GM19397 (cell line): Measurements from ENCODE around the gene TSHR.

Experiments used
- ATAC-seq: cut with Tn5 transposase; IDR thresholded peaks from one replicate; pipeline ENCODE4 v1.9.1; 2021; ENCODE audit warnings: mild to moderate bottlenecking, moderate library complexity; ENCODE audit not compliant: unreplicated experiment

TSHR gene

DNA sequence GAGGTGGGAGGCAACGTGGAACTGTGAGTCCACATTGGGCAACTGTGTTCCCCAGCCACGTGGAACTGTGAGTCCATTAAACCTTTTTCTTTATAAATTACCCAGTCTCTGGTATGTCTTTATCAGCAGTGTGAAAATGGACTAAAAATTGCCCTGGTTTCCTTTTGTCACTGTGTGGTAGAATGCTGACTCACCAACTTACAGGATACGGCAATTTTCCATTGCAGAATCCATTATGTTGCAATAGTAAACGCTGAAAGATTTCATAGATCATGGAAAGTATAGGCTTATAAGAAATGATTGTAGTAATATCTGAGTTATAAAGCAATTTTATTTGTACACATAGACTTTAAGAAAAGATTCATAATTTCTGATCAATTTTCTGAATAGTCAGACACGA lies 172.4 kb downstream of the TSHR start:
- ATAC-seq, result no peak

DNA sequence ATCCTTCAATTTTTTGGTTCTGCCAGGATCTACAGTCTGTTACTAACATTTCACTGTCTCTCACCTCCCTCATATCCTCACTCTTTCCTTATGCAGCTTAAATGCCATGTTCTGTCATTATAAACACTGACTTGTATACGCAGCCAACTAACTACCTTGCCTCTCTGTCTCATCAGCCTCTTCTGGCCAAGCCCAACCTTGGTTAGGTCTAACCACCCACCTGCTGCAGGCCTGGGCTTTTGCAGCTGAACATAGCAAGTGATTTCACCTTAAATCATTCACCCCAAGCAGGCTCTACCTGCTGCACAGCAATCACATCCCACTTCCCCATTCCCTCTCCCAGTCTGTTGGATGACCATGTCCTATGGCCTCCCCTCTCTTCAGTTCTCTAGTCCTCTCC lies 173.8 kb downstream of the TSHR start:
- ATAC-seq, result no peak

DNA sequence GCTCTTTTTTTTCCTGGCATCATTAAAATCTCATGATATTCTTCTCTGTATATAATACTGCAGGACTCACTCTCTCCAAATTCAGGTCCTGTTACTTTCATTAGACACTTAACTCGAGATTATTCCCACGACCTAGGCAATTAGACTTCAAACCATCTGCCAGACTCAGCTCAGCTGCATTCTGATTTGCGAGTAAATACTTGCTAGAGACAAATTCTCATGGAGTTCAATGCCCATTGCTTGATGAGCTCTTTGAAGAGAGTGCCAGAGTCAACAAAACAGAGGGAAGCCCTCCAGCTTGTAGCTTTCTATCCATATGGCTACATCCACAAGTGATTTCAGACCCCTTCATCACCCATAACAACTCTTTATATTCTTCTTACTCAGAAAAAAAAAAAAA lies 177.0 kb downstream of the TSHR start:
- ATAC-seq, result no peak

DNA sequence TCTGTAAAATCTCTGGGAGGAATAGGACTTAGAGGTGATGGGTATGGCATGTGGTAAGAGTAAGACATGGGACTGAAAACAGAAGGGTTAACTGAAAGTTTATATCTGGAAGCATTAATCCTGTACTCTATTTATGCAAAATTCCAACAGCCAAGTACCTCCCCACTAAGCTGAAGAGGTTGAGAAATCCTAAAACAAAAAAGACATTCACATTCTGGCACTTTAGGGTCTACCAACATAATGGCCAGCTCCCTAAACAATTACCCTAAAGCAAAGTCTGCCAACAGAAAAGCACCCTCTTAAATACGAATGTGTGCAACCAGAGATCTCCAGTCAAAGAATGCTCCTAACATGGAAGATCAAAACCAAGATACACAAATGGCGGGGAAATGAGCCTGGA lies 178.0 kb downstream of the TSHR start:
- no peak for ATAC-seq

DNA sequence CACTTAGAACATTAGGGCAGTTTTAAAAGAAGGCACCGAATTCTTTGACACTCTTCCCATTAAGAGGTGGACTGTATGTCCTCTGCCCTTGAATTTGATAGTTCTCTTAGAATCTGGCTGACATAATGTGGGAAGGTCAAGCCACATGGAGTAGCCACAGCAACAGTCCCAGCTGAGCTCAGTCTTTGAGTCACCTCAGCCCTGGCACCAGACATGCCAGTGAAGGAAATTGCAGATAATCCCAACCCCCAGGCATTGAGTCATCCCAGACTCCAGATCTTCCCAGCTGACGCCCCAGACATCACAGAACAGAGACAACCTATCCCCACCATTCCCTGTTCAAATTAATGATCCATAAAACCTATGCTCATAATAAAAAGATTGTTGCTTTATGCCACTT lies 181.9 kb downstream of the TSHR start:
- ATAC-seq, result no peak

DNA sequence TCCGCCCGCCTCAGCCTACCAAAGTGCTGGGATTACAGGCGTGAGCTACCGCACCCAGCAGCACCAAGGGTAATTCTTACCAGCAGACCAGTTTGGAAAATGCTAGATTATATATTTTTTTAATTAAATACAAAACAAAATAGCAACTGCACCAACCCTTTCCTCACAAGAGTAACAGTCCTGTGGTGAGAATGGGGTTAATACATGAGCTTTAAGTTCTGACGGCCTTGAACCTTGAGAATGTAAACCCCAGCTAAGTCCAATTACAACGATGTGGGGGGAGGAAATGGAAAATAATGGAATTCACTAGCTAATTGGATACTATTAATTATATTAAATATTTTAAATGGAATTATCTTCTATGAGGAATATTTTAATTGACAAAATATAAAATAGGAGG lies 183.0 kb downstream of the TSHR start:
- no peak for ATAC-seq

DNA sequence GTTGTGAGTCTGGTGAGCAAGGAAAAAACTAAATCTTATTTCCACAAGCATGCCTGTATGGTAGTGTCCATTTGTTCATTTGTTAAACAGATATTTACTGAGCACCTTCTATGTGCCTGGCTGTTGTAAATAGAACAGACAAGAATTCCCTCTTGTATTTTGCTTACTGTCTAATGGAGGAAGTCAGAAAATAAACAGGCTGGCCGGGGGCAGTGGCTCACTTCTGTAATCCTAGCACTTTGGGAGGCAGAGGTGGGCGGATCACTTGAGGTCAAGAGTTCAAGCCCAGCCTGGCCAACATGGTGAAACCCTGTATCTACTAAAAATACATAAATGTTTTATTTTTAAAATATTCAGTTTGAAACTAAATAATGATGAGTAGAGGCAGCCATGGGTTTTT lies 186.0 kb downstream of the TSHR start:
- ATAC-seq, result no peak

DNA sequence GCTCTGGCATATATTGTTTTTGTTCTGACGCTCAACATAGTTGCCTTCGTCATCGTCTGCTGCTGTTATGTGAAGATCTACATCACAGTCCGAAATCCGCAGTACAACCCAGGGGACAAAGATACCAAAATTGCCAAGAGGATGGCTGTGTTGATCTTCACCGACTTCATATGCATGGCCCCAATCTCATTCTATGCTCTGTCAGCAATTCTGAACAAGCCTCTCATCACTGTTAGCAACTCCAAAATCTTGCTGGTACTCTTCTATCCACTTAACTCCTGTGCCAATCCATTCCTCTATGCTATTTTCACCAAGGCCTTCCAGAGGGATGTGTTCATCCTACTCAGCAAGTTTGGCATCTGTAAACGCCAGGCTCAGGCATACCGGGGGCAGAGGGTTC lies 188.4 kb downstream of the TSHR start:
- ATAC-seq, result no peak

DNA sequence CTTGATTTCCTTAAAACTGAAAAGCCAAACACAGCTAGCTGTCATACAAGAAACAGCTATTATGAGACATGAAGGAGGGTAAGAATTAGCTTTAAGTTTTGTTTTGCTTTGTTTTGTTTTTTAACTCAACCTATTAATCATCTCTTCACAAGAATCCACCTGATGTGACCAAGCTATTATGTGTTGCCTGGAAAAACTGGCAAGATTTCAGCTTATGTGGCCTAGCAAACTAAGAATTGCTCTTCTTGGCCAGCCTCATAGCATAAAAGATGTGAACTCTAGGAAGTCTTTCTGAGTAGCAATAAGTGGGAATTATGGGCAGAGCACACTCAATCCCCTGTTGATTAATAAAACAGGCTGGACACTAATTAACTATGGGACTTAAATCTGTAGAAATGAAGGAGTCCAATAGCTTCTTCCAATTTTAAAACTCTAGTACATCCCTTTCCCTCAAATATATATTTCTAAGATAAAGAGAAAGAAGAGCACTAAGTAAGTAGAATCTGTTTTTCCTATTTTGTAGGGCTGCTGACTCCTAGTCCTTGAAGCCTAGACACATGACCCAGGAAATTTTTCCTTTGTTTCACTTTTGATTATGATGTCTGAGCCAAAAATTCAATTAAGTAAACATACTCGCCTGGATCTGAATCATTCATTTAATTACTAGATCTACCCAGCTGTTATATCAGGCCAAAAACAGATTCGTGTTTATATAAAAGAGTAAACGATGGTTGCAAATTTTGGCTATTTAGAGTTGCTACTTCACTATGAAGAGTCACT lies 189.6 kb downstream of the TSHR start:
- ATAC-seq, result no peak

DNA sequence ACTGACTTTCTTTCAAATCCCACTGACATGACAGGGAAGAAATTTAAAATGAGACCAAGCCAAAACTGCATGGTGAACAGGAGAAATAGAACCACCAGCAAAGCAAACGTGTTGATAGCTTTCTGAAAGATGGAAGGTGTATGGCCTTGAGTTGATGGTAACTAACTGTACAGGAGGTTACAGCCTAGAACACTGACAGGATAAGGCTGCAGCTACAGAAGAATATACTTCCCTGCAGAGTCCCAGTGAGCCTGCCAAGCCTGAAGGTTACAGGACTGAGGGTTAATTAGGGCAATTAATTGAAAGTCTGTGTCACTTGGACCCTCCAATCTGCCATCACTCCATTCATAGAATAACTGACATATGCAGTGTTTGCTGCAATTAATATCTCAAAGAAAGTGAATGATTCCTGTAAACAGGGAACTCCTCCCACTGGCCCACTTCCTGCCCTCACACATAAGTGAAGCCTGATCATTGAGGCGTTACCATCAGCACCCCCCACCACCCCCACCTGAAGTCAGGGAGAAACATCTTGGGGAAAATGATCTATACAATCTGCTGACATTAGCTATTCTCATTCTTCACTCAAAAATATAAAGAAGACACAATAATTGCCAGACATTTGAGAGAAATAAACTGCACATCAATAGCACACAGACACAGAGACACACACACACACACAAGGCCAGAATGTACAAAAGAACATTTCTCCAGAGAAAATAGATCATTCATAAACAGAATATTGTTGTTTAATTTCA lies 191.9 kb downstream of the TSHR start:
- ATAC-seq, result no peak

DNA sequence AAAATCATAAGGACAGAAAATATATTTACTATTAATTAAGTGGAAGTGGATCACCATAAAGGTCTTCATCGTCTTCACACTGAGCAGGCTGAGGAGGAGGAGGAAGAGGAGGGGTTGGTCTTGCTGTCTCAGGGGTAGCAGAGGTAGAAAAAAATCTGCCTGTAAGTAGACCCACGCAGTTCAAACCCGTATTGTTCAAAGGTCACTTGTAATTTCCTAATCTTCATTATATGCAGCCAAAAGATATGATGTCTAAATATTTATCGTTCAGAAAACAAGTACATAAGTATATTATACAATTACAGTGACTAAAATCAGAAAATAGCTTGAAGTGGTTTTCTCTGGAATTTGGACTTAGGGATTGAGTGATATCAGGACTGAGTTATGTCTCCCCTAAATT lies 193.2 kb downstream of the TSHR start:
- ATAC-seq, result no peak

DNA sequence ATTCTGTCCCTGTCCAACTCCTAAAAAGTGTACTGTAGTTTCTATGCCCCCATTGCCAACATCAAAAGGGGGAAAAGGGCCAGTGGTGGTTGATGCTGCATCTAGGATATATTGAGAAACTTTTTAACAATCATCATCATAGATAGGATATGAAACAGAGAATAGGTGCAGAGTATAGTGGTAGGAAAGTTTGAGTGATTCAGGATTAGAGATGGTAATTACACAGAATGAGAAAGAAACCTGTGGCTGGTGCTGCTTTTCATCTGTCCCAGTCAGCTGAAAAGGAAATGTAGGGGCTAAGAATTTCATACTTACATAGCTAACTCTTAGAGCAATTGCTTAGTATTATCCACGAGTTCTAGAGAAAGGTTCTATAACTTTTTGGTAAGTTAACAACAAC lies 197.8 kb downstream of the TSHR start:
- ATAC-seq, result no peak

DNA sequence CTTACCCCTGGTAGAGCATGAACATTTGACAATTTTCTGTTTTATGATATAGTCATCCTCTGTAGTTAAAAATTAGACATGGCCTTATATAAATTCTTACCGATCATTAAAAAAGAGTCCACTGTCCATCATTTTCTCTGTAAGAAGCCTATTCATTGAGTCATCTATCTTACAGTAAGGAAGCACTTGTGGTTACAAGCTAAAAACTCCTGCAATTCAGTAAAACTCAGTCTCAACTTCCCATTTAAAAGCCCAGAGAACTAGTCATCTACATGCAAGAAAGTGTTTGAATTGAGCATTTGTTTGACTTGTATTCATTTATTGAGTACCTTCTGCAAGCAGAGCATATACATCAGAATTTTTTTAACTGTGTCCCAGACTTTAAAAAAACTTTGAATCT lies 202.0 kb downstream of the TSHR start:
- no peak for ATAC-seq

DNA sequence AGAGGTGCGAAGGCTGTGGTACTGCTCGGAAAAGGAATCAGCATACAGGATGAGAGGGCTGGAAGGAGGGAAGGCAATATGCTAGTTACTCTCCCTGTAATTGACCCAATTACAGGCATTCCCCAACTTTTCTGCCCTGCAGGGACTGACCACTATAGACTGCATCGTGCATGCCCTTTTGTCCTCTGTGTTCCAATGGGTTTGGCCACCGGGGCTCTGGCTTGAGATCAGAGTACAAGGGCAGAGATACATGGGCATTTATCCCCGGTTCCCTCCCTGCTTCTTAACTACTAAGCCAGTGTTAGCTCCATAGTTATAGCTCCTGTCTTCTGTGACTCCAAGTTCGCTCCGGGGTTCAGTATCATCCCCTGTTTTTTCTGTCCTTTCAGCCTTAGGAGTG lies 205.7 kb downstream of the TSHR start:
- ATAC-seq, result no peak

DNA sequence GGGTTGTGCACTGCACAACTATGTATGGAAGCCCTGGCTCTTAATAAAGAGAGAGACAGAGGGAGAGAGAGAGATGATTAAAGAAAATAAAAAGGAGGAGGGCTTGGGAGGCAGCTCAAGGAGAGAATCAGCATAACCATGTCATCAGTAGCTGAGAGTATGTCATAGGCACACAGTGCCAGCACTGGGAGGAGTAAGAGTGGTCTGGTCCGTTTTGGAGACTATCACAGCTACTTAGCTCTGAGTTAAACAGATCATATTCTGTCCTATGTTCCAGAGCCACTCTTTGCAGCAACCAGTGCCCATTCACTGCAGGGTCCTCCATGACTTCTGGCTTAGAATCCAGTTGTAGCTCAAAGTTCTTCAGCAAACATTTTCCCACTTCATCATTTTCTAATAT lies 206.3 kb downstream of the TSHR start:
- ATAC-seq, result no peak

DNA sequence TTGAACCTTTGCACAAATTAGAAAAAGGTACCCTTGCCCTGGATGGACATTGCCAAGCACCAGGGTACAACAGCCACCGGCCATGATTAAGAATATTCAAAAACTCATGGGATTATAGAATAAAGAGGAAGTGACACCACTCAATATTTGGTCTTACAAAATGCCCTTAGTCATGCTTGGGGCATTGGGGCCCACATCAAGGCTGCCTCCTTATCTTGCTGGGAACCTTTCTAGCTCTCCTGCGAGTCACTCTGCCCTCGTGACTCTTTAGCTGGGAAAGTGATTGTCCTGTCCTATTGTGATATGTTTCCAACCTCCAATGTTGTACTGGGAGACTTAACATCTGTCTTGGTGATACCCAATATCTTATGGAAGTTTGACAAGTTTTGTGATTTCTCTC lies 207.5 kb downstream of the TSHR start:
- ATAC-seq, result no peak

DNA sequence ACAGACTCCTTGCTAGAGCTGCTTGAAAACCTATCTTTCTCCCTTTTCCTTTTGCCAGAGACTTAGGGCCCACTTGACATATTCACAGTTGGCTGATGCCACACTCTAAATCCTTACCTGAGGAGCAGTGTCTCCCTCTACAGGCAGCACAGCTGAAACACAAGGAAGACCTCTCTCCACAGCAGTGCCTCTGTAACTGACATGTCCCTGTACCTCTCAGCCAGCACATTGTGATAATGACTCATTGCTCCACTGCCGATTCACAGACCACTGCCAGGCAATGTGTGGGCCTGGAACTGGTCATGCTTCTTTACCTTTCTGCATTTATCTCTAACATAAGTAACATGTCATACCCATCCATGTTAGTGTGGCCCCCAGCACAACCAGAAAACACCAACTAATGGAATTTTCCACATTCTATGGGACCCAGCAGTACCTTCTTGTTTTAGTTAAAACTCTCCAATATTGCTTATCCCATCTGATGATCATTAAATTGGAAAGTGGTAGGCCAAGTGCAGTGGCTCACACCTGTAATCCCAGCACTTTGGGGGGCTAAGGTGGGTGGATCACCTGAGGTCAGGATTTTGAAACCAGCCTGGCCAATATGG lies 208.8 kb downstream of the TSHR start:
- peak; percentile 83 for ATAC-seq

DNA sequence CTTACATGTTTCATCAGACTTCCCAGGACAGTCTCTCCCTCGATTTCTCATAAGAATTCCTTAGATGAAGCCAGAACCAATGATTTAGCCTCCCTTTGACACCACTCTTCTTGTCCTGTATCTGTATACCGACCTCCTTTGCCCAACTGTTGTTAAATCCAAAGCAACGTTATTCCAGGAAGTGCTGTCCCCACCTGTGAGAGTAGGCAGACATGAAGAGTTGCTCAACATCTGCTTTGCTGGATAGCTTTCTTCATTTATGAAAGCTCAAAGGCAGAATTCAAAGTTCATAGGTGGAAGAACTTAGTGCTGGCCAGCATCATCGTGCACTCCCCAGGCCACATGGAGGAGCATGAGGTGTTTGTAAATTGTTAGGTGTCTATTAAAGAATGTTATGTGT lies 209.8 kb downstream of the TSHR start:
- ATAC-seq, result no peak

DNA sequence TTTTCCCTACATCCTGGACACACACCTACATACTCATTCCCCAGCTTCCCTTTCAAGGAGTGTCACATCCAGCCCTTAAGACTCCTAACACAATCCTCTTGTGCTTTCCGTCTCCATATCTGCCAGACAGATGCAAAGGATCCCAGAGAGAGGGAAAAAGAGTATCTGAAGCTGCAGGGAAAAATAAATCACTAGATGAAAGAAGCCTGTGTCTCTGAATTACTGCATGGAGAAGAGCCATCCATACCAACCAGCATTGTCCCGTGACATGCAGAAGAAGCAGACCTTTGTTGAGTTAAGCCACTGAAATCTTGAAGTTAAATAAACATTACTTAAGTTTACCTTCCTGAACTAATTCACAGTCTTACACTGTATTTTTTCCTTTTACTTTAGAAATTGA lies 210.7 kb downstream of the TSHR start:
- no peak for ATAC-seq

DNA sequence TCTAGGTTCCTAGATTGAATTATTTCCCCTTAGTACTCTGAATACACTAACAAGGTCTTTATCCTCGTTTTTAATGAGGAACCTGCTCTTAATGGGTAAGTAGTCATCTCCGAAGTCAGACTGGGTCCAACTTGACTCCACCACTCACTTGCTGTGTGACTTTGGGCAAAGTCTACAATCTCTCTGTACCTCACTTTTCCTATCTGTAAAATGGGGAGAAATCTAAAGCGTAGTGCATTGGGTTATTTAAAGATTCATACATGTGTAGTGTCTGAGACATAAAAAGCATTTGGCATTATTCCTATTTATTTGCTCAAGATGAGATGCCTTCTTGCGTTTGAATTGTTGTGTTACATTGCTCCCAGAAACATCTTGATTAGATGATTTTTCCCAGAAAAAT lies 213.8 kb downstream of the TSHR start:
- no peak for ATAC-seq

DNA sequence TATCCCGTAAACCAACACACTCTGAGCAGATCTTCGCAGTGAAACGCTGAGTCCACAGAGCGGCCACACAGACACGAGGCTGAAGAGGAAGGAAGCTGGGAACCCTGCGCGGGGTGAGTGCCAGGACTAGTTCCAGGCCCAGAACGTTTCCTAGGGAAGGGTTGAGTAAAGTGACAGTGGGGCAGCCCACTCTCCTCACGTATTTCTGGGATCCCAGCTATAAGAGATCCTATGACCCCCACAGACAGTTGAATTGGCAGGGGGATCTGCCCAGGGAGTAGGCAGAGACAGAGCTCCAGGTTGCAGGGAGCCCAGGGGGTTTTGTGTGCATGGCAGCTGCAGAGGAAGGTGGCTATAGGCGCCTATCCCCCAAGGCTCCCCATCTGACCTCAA lies 214.3 kb downstream of the TSHR start:
- ATAC-seq, result peak; percentile 9

DNA sequence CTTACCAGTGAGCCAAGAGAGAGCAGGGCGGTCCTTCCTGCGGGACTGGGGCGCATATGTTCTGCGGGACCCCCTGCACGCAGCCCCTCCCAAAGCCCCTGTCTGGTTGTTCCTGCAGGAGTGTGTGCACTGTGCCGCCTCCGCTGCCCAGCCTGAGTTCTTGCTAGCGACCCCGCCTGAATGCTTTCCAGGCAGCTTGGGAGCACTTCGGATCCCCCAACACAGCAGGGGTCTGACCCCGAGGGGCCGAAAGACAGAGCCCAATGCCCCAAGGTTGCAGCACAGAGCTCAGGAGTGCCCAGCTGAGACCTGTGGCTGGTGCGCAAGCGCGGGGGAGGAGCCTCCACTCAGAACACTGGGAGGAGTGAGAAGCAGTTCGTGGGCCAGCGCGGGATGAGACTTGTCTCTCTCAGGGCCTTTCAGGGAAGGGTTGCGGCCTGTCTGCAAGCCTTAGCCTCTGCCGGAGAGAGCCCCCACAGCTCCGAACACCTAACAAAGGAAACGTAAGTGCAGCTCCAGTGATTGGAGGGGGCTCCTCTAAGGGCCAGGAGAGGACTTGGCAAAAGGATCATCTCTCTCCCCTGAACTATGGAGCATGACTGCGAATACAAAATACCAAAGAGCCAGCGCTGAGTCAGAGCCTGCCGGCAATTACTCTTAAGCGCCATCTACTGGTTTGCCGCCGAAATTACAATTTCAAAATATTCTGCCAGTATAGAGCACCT lies 214.8 kb downstream of the TSHR start:
- ATAC-seq, result peak; percentile 97
